HFF-Myc (cell line): ENCODE results near the gene NXPH1.

Source experiments
- DNase-seq: peaks from one replicate; pipeline ENCODE4 v3.0.0-alpha.2; 2011; ENCODE audit warnings: low read depth; ENCODE audit errors: extremely low read depth
- H3K4me3 ChIP-seq: replicated peaks from 2 replicates; pipeline ENCODE4 v1.5.1; 2011; ENCODE audit warnings: low read depth, mild to moderate bottlenecking, control low read depth, low read length
- TF ChIP-seq, protein P1 (sequence below): IDR thresholded peaks from 2 replicates; pipeline ENCODE4 v1.5.1; 2012; ENCODE audit warnings: mild to moderate bottlenecking, low read depth, low read length, control low read depth; ENCODE audit errors: missing control alignments

NXPH1 gene

DNA sequence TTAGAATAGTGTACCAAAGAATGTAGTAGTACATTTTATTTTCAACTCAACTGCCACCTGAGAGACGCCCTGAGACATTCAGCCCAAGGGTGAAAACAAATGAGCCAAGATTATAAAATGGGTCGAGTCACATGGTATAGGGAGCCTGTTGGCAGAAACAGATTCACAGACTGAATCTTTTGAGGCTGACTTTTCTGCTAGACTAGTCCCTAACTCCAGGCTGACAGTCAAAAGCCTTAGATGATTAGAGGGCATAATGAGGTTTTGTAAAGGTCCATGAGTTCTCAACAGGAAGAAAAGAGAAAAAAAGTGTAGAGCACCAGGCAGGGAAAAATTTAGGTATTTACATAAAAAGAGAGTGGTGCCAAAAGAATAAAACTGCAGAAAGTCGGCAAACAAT is 128.0 kb downstream of the NXPH1 start:
- H3K4me3 ChIP-seq: no peak overlapping the region
- TF ChIP-seq, protein P1, sequence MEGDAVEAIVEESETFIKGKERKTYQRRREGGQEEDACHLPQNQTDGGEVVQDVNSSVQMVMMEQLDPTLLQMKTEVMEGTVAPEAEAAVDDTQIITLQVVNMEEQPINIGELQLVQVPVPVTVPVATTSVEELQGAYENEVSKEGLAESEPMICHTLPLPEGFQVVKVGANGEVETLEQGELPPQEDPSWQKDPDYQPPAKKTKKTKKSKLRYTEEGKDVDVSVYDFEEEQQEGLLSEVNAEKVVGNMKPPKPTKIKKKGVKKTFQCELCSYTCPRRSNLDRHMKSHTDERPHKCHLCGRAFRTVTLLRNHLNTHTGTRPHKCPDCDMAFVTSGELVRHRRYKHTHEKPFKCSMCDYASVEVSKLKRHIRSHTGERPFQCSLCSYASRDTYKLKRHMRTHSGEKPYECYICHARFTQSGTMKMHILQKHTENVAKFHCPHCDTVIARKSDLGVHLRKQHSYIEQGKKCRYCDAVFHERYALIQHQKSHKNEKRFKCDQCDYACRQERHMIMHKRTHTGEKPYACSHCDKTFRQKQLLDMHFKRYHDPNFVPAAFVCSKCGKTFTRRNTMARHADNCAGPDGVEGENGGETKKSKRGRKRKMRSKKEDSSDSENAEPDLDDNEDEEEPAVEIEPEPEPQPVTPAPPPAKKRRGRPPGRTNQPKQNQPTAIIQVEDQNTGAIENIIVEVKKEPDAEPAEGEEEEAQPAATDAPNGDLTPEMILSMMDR: no peak

DNA sequence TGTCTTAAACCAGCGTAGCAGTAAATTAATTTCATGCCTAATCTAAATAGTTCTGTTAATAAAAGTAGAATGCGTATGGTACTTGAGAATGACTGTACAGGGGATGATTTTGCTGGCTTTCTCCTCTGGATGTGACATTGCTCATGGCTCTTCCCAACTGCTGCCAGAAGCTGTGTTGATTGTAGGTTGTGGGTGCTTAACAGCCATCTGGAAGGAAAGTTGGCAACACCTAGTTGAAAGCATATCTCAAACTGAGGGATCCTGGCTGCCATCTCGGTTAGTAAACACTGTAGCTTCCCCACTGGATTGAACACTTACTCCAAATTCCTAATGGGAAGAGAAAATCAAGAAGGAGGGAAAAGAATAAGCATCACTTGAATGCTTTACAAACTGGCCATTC is 130.9 kb downstream of the NXPH1 start:
- no peak for DNase-seq
- TF ChIP-seq, protein P1: no peak
- no peak overlapping the region for H3K4me3 ChIP-seq

More for the DNA sequence above, 128.0 kb downstream of the NXPH1 start:
- DNase-seq: no peak

DNA sequence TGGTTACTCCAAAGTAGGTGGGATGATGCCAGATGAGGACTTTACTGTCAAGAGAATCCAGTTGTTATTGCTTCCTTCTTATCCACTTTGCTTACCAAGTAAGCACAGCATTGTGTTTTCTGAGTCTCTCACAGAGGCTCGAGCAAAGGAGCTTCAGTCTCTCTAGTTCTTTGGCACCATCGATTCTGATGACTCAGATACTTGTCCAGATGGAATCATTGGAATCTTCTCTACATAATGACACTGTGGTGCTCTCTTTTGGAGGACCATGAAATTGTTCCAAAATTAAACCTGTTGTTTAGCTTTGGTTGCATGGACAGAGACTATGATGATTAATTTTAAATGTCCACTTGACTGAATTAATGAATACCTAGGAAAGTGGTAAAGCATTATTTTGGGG is 132.6 kb downstream of the NXPH1 start:
- no peak overlapping the region for H3K4me3 ChIP-seq
- no peak for DNase-seq
- TF ChIP-seq, protein P1: no peak

DNA sequence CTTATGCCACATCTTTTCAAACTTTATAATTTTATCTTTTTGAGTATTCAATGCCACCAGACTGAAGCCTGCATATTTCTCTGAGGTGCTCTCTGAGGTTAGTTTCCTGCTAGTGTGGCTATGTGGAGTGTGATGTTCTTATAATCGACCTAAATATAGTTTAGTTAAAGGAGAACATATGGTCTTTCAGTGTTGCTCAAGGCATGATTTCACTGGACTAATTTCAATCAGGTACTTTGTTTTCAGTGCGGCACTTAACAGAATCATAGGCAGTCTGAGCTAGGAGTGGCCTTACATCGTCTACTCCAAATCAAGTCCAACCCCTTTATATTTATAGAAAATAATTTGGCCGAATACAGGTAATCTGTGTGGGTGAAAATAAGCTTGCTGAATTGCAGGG is 134.2 kb downstream of the NXPH1 start:
- no peak overlapping the region for H3K4me3 ChIP-seq
- no peak for DNase-seq
- TF ChIP-seq, protein P1: no peak

DNA sequence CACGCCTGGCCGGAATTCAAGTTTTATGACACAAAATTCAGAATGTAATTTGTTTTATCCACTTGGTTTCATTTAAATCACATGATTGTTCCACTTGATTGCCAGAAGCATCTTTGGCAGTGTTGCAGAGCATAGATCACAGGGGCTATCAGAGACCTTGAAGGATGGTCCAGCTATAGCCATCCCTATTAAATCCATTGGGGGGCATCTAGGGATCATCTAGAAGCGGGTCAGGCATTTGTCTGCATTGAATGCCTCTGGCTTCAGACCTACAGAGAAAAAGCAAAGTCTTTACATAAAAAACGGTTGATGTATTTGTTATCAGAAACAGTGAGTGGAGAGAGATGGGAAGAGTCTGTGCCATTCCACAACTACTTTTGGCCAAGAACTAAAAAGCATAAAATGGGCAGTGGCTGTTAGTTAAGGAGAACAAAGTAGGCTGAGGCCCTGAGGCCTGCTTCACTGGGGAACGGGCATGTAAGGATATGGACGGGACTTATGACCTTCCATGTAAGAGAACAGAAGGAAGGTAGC is 146.3 kb downstream of the NXPH1 start:
- TF ChIP-seq, protein P1: no peak
- H3K4me3 ChIP-seq: no peak overlapping the region
- DNase-seq: no peak

DNA sequence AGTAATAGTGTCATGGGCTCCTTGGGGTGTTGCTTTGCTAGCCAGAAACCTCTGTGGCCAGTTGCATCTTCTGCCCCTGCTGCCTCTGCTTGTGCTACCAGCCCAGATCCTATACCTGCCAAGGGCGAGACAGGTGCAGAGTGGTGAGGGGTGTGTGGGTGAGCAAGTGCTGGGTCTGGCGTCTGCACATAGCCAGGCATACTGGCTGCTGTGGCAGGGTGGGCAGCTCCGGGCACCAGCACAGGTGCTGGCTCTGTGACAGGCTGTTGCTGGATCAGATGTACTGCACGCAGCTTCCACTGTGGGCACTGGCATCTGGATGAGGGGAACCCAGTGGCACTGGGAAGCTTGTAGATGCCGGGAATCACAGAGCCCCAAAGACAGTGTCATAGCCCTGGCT is 148.4 kb downstream of the NXPH1 start:
- TF ChIP-seq, protein P1: no peak
- no peak overlapping the region for H3K4me3 ChIP-seq
- no peak for DNase-seq

DNA sequence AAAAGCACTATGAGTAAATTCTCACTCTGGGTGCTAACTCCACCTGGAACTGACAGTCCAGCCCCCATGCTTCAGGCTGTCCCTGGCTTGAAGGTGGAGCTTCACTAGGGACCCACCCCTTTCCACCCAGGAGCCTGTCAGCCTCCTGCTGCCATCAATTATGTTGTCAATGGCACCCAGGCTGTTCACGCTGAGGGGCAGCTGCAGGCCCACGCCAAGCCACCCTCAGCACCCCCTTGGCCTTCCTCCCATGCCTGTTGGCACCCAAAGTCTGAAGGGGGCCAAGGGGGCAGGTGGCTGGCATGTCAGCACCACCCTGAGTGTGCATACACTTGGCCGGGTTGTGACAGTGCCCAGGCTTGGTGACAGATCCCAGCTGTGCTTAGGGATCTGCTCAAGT is 149.3 kb downstream of the NXPH1 start:
- TF ChIP-seq, protein P1: no peak
- no peak for DNase-seq
- H3K4me3 ChIP-seq: no peak overlapping the region
